ENCODE data around the gene KLRC4.

- TF ChIP-seq CTCF (conservative IDR thresholded peaks at IDR 0.05; ENCODE audit: low read length), result no peak
- no peak for TF ChIP-seq EZH2phosphoT487 (IDR thresholded peaks at IDR 0.05; ENCODE audit: borderline replicate concordance, low read depth, low read length)
These were observed 34.9 kb downstream of the KLRC4 start for GRCh38 chr12:10374624-10375018.
